ENCODE results near the gene MAMDC4.
"Not testable (repeated sequence)": the region's sequence is repeated elsewhere in the genome, so short reads cannot be mapped to it uniquely, and the experiment has no call there.

The MAMDC4 gene

DNA sequence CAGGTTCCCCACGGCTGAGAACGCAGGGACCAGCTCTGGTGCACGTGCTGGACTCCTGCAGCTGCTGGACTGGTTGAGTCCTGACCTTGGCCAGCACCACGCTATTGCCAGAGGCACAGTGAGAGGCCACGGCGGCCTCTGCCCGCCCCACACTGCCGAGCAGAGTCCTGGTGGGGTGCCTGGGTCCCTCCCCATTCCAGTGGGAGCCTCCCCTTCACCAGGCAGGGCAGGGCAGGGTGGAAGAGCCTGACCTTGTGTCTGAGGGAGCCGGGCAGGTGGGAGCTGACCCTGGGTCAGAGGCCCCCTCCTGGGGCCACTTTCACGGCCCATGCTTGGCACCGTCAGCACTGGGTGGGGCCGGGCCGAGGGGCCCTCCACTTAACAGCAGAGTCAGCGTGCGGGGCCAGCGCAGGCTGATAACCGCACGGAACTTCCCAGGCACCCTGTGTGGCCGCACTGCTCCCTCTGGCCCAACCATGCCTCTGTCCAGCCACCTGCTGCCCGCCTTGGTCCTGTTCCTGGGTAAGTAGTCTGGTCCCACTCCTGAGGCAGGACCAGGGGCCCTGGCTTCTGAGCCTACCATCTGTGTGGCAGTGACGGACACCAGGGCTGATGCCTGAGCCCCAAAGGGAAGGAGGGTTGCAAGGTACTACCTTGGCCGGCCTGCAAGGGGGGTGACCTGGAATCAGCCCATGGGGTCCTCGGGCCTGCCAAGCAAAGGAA lies at the start of gene MAMDC4:
MAMDC4 (plus strand) TSS at position 406 of the 723 bp plus-strand sequence; CDS start at position 477, 71 bp downstream.
- TF ChIP-seq KLF1 (tag by site-specific recombination; IDR thresholded peaks at IDR 0.05), result 0 out of 2 replicates have a peak, but pooled peaks have one; percentile 10
- no peak for TF ChIP-seq ZNF610 (tag by site-specific recombination; IDR thresholded peaks at IDR 0.05; ENCODE audit: borderline replicate concordance)
- TF ChIP-seq WT1 (tag by site-specific recombination; IDR thresholded peaks at IDR 0.05), result peak; percentile 39; the same call in 1 of the 2 replicates
- no peak for TF ChIP-seq ZNF341 (tag by site-specific recombination; IDR thresholded peaks at IDR 0.05; ENCODE audit: low read depth)
- TF ChIP-seq ZNF707 (tag by site-specific recombination; IDR thresholded peaks at IDR 0.05), result no peak
- no peak for TF ChIP-seq TCF7L2 (IDR thresholded peaks at IDR 0.05; ENCODE audit: borderline replicate concordance, low read depth, low read length)
- TF ChIP-seq ZNF37A (tag by site-specific recombination; IDR thresholded peaks at IDR 0.05), result no peak
- no peak for TF ChIP-seq ZFP69B (tag by site-specific recombination; IDR thresholded peaks at IDR 0.05)
- H3K27ac ChIP-seq (ENCODE audit: extremely low read depth, low read depth, low read length), result no peak within 1 kb of the TSS
- H3K4me1 ChIP-seq (ENCODE audit: control insufficient read depth, insufficient read depth, low read length), result 0 out of 2 replicates have a peak, but pooled peaks cover 4% of the 10 kb centered on the region
- H3K36me3 ChIP-seq (ENCODE audit: control insufficient read depth in 2 of 2, insufficient read depth in 1 of 2, low read length in 2 of 2), result peaks cover 0 to 29% of the 10 kb centered on the region in 2 experiments; a peak in 1 of 3 replicates
- H3K4me3 ChIP-seq (ENCODE audit: low read depth, low read length), result no peak within 1 kb of the TSS
- no peaks in the 10 kb centered on the region for H3K9me3 ChIP-seq (ENCODE audit: control insufficient read depth, insufficient read depth, low read depth, low read length)
- CTCF ChIA-PET, result interaction anchor here (0.6 to 0.9 kb wide), 3 partner anchors 10 to 65 kb away, joined by 3 read pairs; partner anchors contain the start of gene AJM1
- POLR2A ChIA-PET, result interaction anchor here (1.2 to 1.9 kb wide), 2 partner anchors 9 to 12 kb away, joined by 3 to 9 read pairs; no protein-coding TSS in a partner anchor

DNA sequence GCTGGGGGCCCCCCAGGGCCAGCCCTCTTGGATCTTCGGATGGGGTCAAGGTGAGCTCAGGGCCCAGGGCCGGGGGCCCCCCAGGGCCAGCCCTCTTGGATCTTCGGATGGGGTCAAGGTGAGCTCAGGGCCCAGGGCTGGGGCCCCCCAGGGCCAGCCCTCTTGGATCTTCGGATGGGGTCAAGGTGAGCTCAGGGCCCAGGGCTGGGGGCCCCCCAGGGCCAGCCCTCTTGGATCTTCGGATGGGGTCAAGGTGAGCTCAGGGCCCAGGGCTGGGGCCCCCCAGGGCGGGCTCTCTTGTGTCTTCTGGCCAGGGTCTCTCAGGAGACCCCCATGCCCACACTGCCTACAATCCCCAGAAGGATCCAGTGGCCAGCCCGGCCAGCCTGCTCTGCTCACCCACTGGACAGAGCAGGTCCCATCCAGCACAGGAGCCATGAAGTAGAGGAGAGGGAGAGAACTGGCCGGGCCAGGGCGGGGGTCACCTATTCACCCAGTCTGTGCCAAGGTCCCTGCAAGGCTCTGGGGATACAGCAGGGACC lies 49.1 kb upstream of the MAMDC4 start:
- ChIA-PET CTCF (interaction anchor here (1.6 to 3.0 kb wide), 2 partner anchors 10 to 41 kb away, joined by 5 to 18 read pairs; no protein-coding TSS in a partner anchor), POLR2A (interaction anchor here (0.6 to 0.7 kb wide), 3 partner anchors 24 to 87 kb away, joined by 3 read pairs; no protein-coding TSS in a partner anchor)
- not testable (repeated sequence) for H3K4me3 ChIP-seq (ENCODE audit: low read depth, low read length); H3K4me1 ChIP-seq (ENCODE audit: control insufficient read depth, insufficient read depth, low read length); H3K27ac ChIP-seq (ENCODE audit: extremely low read depth, low read depth, low read length); H3K9me3 ChIP-seq (ENCODE audit: control insufficient read depth, insufficient read depth, low read depth, low read length)
- peaks cover 0 to 12% of the 10 kb centered on the region in 2 experiments; a peak in 1 of 3 replicates for H3K36me3 ChIP-seq (ENCODE audit: control insufficient read depth in 2 of 2, insufficient read depth in 1 of 2, low read length in 2 of 2)

DNA sequence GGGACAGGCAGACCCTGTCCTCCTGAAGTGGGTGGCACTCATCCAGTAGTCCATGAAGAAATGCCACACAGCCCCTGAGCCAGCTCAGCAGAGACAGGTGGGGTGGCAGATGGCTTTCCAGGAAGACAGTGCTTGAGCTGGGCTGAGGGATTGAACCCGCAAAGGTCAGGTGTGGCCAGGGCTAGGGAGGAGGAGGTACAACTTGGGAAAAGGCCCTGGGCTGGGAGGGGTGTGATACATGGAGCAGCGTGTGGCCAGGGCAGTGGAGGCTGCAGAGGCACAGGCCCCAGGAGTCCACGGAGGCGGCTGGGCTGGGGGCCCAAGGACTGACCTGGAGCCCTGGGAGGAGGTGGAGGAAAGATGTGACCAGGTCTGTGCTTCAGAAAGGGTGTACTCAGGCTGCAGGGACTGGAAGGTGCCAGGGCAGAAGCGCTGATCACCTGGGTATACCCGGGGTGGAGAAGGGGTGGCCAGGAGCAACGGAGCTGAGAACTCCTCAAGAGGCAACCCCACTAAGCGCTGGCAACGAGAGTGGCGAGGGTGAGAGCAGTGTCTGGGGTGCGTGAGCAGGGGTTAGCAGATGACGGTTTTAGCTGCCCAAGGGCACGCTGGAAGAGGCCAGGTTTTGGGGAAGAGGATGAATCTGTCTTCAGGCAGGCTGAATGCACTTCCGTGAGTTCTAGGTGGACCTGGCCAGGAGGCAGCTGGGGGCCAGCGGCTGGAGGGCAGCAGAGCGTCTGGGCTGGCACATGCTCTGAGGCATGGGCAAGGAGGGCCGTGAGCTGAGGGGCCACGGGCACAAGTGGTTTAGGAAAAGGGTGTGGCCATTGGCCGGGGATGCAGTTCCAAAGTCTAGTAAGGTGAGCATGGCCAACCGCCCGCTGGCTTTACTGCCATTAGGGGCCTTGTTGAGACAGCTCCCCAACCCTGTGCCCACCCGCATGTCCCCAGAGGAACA lies 48.3 kb upstream of the MAMDC4 start:
- Histone ChIP-seq H3K4me1 (ENCODE audit: control insufficient read depth, insufficient read depth, low read length) (peaks cover 9% of the 10 kb centered on the region), H3K9me3 (ENCODE audit: control insufficient read depth, insufficient read depth, low read depth, low read length) (no peaks in the 10 kb centered on the region), H3K27ac (ENCODE audit: extremely low read depth, low read depth, low read length) (no peak overlapping the region), H3K4me3 (ENCODE audit: low read depth, low read length) (no peak overlapping the region), H3K36me3 (ENCODE audit: control insufficient read depth in 2 of 2, insufficient read depth in 1 of 2, low read length in 2 of 2) (peaks cover 0 to 12% of the 10 kb centered on the region in 2 experiments; a peak in 1 of 3 replicates)
- CTCF ChIA-PET, result interaction anchor here (1.5 kb wide), 1 partner anchor 12 kb away, joined by 5 read pairs; no protein-coding TSS in a partner anchor
- POLR2A ChIA-PET, result interaction anchor here (0.6 kb wide), 1 partner anchor 72 kb away, joined by 3 read pairs; no protein-coding TSS in a partner anchor
- TF ChIP-seq PRDM1 (tag by site-specific recombination; IDR thresholded peaks at IDR 0.05), result no peak
- TF ChIP-seq GLIS1 (tag by site-specific recombination; IDR thresholded peaks at IDR 0.05), result no peak; the same call in 1 of the 2 replicates
- TF ChIP-seq ZNF596 (tag by site-specific recombination; IDR thresholded peaks at IDR 0.05), result no peak
- no peak for TF ChIP-seq ZNF146 (tag by site-specific recombination; IDR thresholded peaks at IDR 0.05)
- peak; percentile 16; the same call in 1 of the 2 replicates for TF ChIP-seq SP2 (tag by site-specific recombination; IDR thresholded peaks at IDR 0.05)
- TF ChIP-seq ZNF16 (tag by site-specific recombination; IDR thresholded peaks at IDR 0.05; ENCODE audit: low read depth), result no peak
- no peak for TF ChIP-seq ZSCAN23 (tag by site-specific recombination; IDR thresholded peaks at IDR 0.05)
- TF ChIP-seq, protein P1, sequence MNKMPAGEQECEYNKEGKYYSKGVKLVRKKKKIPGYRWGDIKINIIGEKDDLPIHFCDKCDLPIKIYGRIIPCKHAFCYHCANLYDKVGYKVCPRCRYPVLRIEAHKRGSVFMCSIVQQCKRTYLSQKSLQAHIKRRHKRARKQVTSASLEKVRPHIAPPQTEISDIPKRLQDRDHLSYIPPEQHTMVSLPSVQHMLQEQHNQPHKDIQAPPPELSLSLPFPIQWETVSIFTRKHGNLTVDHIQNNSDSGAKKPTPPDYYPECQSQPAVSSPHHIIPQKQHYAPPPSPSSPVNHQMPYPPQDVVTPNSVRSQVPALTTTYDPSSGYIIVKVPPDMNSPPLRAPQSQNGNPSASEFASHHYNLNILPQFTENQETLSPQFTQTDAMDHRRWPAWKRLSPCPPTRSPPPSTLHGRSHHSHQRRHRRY (tag by site-specific recombination; IDR thresholded peaks at IDR 0.05), result no peak
- TF ChIP-seq ZNF658 (tag by site-specific recombination; IDR thresholded peaks at IDR 0.05), result no peak
- TF ChIP-seq ZBTB48 (tag by site-specific recombination; IDR thresholded peaks at IDR 0.05), result 0 out of 2 replicates have a peak, but pooled peaks have one; percentile 19
- TF ChIP-seq ZFP3 (tag by site-specific recombination; IDR thresholded peaks at IDR 0.05; ENCODE audit: low read depth), result no peak
- TF ChIP-seq SP3 (tag by site-specific recombination; IDR thresholded peaks at IDR 0.05), result no peak
- TF ChIP-seq HIC1 (tag by site-specific recombination; IDR thresholded peaks at IDR 0.05), result peak; percentile 42
- 0 out of 2 replicates have a peak, but pooled peaks have one; percentile 9 for TF ChIP-seq BCL11A (tag by site-specific recombination; IDR thresholded peaks at IDR 0.05; ENCODE audit: low read depth)
- TF ChIP-seq ZNF169 (tag by site-specific recombination; IDR thresholded peaks at IDR 0.05), result no peak
- no peak for TF ChIP-seq KLF10 (tag by site-specific recombination; IDR thresholded peaks at IDR 0.05)
- TF ChIP-seq ZSCAN30 (tag by site-specific recombination; IDR thresholded peaks at IDR 0.05), result no peak
- no peak for TF ChIP-seq ZNF341 (tag by site-specific recombination; IDR thresholded peaks at IDR 0.05; ENCODE audit: low read depth)
- no peak for TF ChIP-seq ZBTB20 (tag by site-specific recombination; IDR thresholded peaks at IDR 0.05)
